GM23338 (cell line): Measurements from ENCODE around the gene GRM6. TPM values are rescaled to one million over a fixed set of nuclear protein-coding genes. Genes with fewer than 3 reads are reported as not detected.
A peak's percentile ranks its signal among the peaks of the same experiment; 100 is the strongest.

Source experiments
- ATAC-seq: fragments of 200-7000 bp; cut with Tn5 transposase; 3 replicates; pipeline ENCODE4 v1.9.1; 2020
- DNase-seq: peaks from one replicate; pipeline ENCODE4 v3.0.0-alpha.2; 2015; ENCODE audit warnings: low spot score
- H2AFZ ChIP-seq: fragments of 200-600 bp; sonication (generic); 2 replicates; pipeline ENCODE4 v1.8.0; 2016; ENCODE audit warnings: antibody characterized with exemption, mild to moderate bottlenecking, moderate library complexity
- H3F3A ChIP-seq: fragments of 200-600 bp; sonication (generic); replicated peaks from 2 replicates; pipeline ENCODE4 v1.8.0; 2017; ENCODE audit warnings: antibody characterized with exemption, mixed run types, low read depth
- H3K27ac ChIP-seq: fragments of 200-600 bp; sonication (generic); 2 replicates; pipeline ENCODE4 v1.6.1; 2016; ENCODE audit warnings: low read depth
- H3K27me3 ChIP-seq: fragments of 200-600 bp; sonication (generic); 2 replicates; pipeline ENCODE4 v1.8.0; 2016; ENCODE audit warnings: mild to moderate bottlenecking, mixed run types, moderate library complexity; ENCODE audit not compliant: insufficient read depth
- H3K36me3 ChIP-seq: fragments of 200-600 bp; sonication (generic); 2 replicates; pipeline ENCODE4 v1.8.0; 2016; ENCODE audit warnings: mild to moderate bottlenecking; ENCODE audit not compliant: insufficient read depth
- H3K4me1 ChIP-seq: fragments of 200-600 bp; sonication (generic); 2 replicates; pipeline ENCODE4 v1.8.0; 2016; ENCODE audit warnings: mild to moderate bottlenecking, moderate library complexity; ENCODE audit not compliant: insufficient read depth
- H3K4me2 ChIP-seq: fragments of 200-600 bp; sonication (generic); 2 replicates; pipeline ENCODE4 v1.7.1; 2017; ENCODE audit warnings: mixed run types
- H3K4me3 ChIP-seq: fragments of 200-600 bp; sonication (generic); 2 replicates; pipeline ENCODE4 v1.6.1; 2016; ENCODE audit warnings: mixed run types
- H3K79me2 ChIP-seq: fragments of 200-600 bp; sonication (generic); replicated peaks from 2 replicates; pipeline ENCODE4 v1.8.0; 2017; ENCODE audit warnings: mild to moderate bottlenecking; ENCODE audit not compliant: insufficient read depth
- H3K9me2 ChIP-seq: fragments of 200-600 bp; sonication (generic); 2 replicates; pipeline ENCODE4 v1.8.0; 2017; ENCODE audit not compliant: insufficient read depth
- H4K20me1 ChIP-seq: fragments of 200-600 bp; sonication (generic); replicated peaks from 2 replicates; pipeline ENCODE4 v1.8.0; 2017; ENCODE audit warnings: mild to moderate bottlenecking; ENCODE audit not compliant: insufficient read depth
- H3K27ac Mint-ChIP-seq: 2 replicates; pipeline ENCODE4 v1.8.0; 2020; ENCODE audit warnings: inconsistent platforms, mild to moderate bottlenecking, moderate library complexity, mixed read lengths
- H3K27me3 Mint-ChIP-seq: 3 replicates; pipeline ENCODE4 v1.8.0; 2022; ENCODE audit warnings: low read depth, mild to moderate bottlenecking, moderate library complexity, mixed read lengths, inconsistent platforms; ENCODE audit not compliant: insufficient read depth, poor library complexity
- H3K36me3 Mint-ChIP-seq: 3 replicates; pipeline ENCODE4 v1.8.0; 2021; ENCODE audit warnings: low read depth, mild to moderate bottlenecking, inconsistent platforms, moderate library complexity, mixed read lengths
- H3K4me1 Mint-ChIP-seq: 3 replicates; pipeline ENCODE4 v1.8.0; 2020; ENCODE audit warnings: mild to moderate bottlenecking, inconsistent platforms, mixed read lengths
- H3K4me3 Mint-ChIP-seq: 3 replicates; pipeline ENCODE4 v1.8.0; 2021; ENCODE audit warnings: moderate library complexity, mild to moderate bottlenecking, inconsistent platforms, mixed read lengths
- H3K9me3 Mint-ChIP-seq: 3 replicates; pipeline ENCODE4 v1.8.0; 2020; ENCODE audit warnings: moderate library complexity, mild to moderate bottlenecking, inconsistent platforms, mixed read lengths
- ETS1 ChIP-seq: IDR thresholded peaks from 2 replicates; pipeline ENCODE4 v1.6.1; 2016; ENCODE audit warnings: antibody characterized with exemption
- EZH2 ChIP-seq: fragments of 200-600 bp; sonication (generic); IDR thresholded peaks from one replicate; pipeline ENCODE4 v1.8.0; 2017; ENCODE audit warnings: antibody characterized with exemption, mild to moderate bottlenecking, low read depth; ENCODE audit not compliant: unreplicated experiment
- POLR2AphosphoS5 ChIP-seq: IDR thresholded peaks from 2 replicates; pipeline ENCODE4 v1.6.1; 2016; ENCODE audit warnings: antibody characterized with exemption, low read depth
- REST ChIP-seq: IDR thresholded peaks from one replicate; pipeline ENCODE4 v1.6.1; 2018; ENCODE audit warnings: antibody characterized with exemption; ENCODE audit not compliant: unreplicated experiment
- STAT1 ChIP-seq: IDR thresholded peaks from one replicate; pipeline ENCODE4 v1.6.1; 2016; ENCODE audit warnings: antibody characterized with exemption; ENCODE audit not compliant: unreplicated experiment
- polyA plus RNA-seq: library from polyadenylated mRNA; unstranded; fragments of >200 nt; fragmentation: Nextera tagmentation; extraction: Ambion mirVana; gene quantifications from 2 replicates; pipeline ENCODE4 v1.2.1, GENCODE V29; 2016
- total RNA-seq: library from RNA; depleted of rRNA; stranded (reverse); fragments of >200 nt; shearing (Covaris generic); gene quantifications from 2 replicates; pipeline ENCODE4 v1.2.3, GENCODE V29; 2014
- TF ChIP-seq, protein P1 (sequence below), 2 experiments: fragments of 200-600 bp in 1 of 2; sonication (generic) in 1 of 2; conservative IDR thresholded peaks; 2 replicates each; pipeline versions ENCODE4 v1.5.1 to v1.6.1; 2016 to 2017; ENCODE audit warnings: antibody characterized with exemption in 2 of 2, low read depth in 2 of 2, mild to moderate bottlenecking in 2 of 2, moderate library complexity in 1 of 2

The GRM6 gene
- total and polyA plus RNA-seq, 2 experiments from 2014 or later = 0.19 TPM; not detected in 1

GRCh38 chr5:179044765-179045164 lies 49.6 kb upstream of the GRM6 start:
- no peaks in the 10 kb centered on the region for H3K4me1 ChIP-seq
- no peak overlapping the region for H3K4me3 ChIP-seq
- ATAC-seq (no peak), DNase-seq (peak; percentile 69)
- no peaks in the 10 kb centered on the region for H3K79me2 ChIP-seq
- no peaks in the 10 kb centered on the region for H4K20me1 ChIP-seq
- no peaks in the 10 kb centered on the region for H3K4me1 Mint-ChIP-seq
- H3K36me3 ChIP-seq = 0 out of 2 replicates have a peak, but pooled peaks cover 5% of the 10 kb centered on the region
- H3K27me3 Mint-ChIP-seq = peaks cover 4% of the 10 kb centered on the region
- peak overlapping the region; percentile 61 for H3K4me2 ChIP-seq
- no peaks in the 10 kb centered on the region for H3F3A ChIP-seq
- no peaks in the 10 kb centered on the region for H3K27me3 ChIP-seq
- peaks cover 88% of the 10 kb centered on the region for H3K9me3 Mint-ChIP-seq
- H3K9me2 ChIP-seq = no peaks in the 10 kb centered on the region; the same call in 1 of the 2 replicates
- no peak overlapping the region for H3K27ac Mint-ChIP-seq
- H3K4me3 Mint-ChIP-seq = no peak overlapping the region; the same call in 2 of the 3 replicates
- 0 out of 2 replicates have a peak overlapping the region, but pooled peaks have one; percentile 21 for H2AFZ ChIP-seq
- no peak for TF ChIP-seq POLR2AphosphoS5
- TF ChIP-seq, protein P1, sequence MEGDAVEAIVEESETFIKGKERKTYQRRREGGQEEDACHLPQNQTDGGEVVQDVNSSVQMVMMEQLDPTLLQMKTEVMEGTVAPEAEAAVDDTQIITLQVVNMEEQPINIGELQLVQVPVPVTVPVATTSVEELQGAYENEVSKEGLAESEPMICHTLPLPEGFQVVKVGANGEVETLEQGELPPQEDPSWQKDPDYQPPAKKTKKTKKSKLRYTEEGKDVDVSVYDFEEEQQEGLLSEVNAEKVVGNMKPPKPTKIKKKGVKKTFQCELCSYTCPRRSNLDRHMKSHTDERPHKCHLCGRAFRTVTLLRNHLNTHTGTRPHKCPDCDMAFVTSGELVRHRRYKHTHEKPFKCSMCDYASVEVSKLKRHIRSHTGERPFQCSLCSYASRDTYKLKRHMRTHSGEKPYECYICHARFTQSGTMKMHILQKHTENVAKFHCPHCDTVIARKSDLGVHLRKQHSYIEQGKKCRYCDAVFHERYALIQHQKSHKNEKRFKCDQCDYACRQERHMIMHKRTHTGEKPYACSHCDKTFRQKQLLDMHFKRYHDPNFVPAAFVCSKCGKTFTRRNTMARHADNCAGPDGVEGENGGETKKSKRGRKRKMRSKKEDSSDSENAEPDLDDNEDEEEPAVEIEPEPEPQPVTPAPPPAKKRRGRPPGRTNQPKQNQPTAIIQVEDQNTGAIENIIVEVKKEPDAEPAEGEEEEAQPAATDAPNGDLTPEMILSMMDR (conservative IDR thresholded peaks at IDR 0.05; ENCODE audit: low read depth in 2 of 2) = no peak
- no peak for TF ChIP-seq ETS1
- no peak for TF ChIP-seq REST
- no peak for TF ChIP-seq STAT1
- TF ChIP-seq EZH2 = no peak
- no peak overlapping the region for H3K27ac ChIP-seq
- H3K36me3 Mint-ChIP-seq = peaks cover 40% of the 10 kb centered on the region; the same call in 2 of the 3 replicates

DNA sequence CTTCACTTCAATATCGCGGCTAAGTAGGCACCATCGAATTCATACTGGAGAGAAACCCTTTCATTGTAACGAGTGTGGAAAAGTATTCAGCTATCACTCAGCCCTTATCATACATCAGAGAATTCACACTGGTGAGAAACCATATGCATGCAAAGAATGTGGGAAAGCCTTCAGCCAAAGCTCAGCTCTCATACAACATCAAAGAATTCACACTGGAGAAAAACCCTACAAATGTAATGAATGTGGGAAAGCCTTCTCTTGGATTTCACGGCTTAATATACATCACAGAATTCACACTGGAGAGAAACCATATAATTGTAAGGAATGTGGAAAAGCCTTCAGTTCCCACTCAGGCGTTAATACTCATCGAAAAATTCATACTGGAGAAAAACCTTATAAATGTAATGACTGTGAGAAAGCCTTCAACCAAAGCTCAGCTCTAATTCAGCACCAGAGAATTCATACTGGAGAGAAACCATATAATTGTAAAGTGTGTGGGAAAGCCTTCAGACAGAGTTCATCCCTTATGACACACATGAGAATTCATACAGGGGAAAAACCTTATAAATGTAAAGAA lies 38.0 kb upstream of the GRM6 start:
- Mint-ChIP-seq H3K27me3 (no peaks in the 10 kb centered on the region), H3K9me3 (peaks cover 97% of the 10 kb centered on the region), H3K4me3 (no peak overlapping the region), H3K36me3 (peaks cover 94% of the 10 kb centered on the region), H3K27ac (no peak overlapping the region), H3K4me1 (no peaks in the 10 kb centered on the region)
- Histone ChIP-seq H3K27me3 (no peaks in the 10 kb centered on the region), H4K20me1 (no peaks in the 10 kb centered on the region), H2AFZ (no peak overlapping the region), H3K9me2 (no peaks in the 10 kb centered on the region), H3K36me3 (peaks cover 60% of the 10 kb centered on the region), H3K4me3 (peak overlapping the region; percentile 23; the same call in 1 of the 2 replicates), H3K4me2 (no peak overlapping the region), H3K27ac (no peak overlapping the region), H3F3A (no peaks in the 10 kb centered on the region), H3K79me2 (no peaks in the 10 kb centered on the region), H3K4me1 (no peaks in the 10 kb centered on the region)
- DNase-seq = no peak
- ATAC-seq = no peak
- TF ChIP-seq EZH2 (no peak), REST (no peak), POLR2AphosphoS5 (no peak)
